BE2C (cell line): ENCODE measurements around the gene WBP11.

ENCODE experiments used
- DNase-seq: peaks from one replicate; pipeline ENCODE4 v3.0.0-alpha.2; 2020
- H3K27me3 ChIP-seq: fragments of 250-450 bp; sonication (Bioruptor Pico); 2 replicates; pipeline ENCODE4 v1.5.1; 2020; ENCODE audit warnings: mild to moderate bottlenecking
- H3K36me3 ChIP-seq: fragments of 250-450 bp; sonication (Bioruptor Pico); 2 replicates; pipeline ENCODE4 v1.5.1; 2020; ENCODE audit warnings: mild to moderate bottlenecking
- H3K4me1 ChIP-seq: fragments of 250-450 bp; sonication (Bioruptor Pico); 2 replicates; pipeline ENCODE4 v1.5.1; 2020
- H3K4me3 ChIP-seq: 2 replicates; pipeline ENCODE4 v1.5.1; 2011; ENCODE audit warnings: low read depth, low read length
- H3K9me3 ChIP-seq: fragments of 250-450 bp; sonication (Bioruptor Pico); 2 replicates; pipeline ENCODE4 v1.5.1; 2020
- CTCF ChIP-seq: IDR thresholded peaks from 2 replicates; pipeline ENCODE4 v1.5.1; 2012; ENCODE audit warnings: mild to moderate bottlenecking, low read depth, low read length

Gene WBP11

GRCh38 chr12:14774074-14774905 lies 29.0 kb downstream of the WBP11 start:
- TF ChIP-seq CTCF, result no peak
- H3K4me3 ChIP-seq, result peak overlapping the region; percentile 93
- DNase-seq, result peak; percentile 92
- no peaks in the 10 kb centered on the region for H3K27me3 ChIP-seq
- peaks cover 7% of the 10 kb centered on the region for H3K4me1 ChIP-seq
- H3K36me3 ChIP-seq, result no peaks in the 10 kb centered on the region
- no peaks in the 10 kb centered on the region for H3K9me3 ChIP-seq

GRCh38 chr12:14773685-14774073 lies 29.6 kb downstream of the WBP11 start:
- TF ChIP-seq CTCF, result no peak
- no peak for DNase-seq

GRCh38 chr12:14772946-14773345 lies 30.3 kb downstream of the WBP11 start:
- H3K9me3 ChIP-seq, result no peaks in the 10 kb centered on the region
- H3K27me3 ChIP-seq, result no peaks in the 10 kb centered on the region
- H3K36me3 ChIP-seq, result no peaks in the 10 kb centered on the region
- no peak for DNase-seq
- peaks cover 7% of the 10 kb centered on the region for H3K4me1 ChIP-seq
- H3K4me3 ChIP-seq, result peak overlapping the region; percentile 93
- TF ChIP-seq CTCF, result no peak

More at GRCh38 chr12:14773685-14774073, 29.6 kb downstream of the WBP11 start:
- Histone ChIP-seq H3K4me1 (peaks cover 7% of the 10 kb centered on the region), H3K27me3 (no peaks in the 10 kb centered on the region), H3K36me3 (no peaks in the 10 kb centered on the region), H3K4me3 (peak overlapping the region; percentile 93), H3K9me3 (no peaks in the 10 kb centered on the region)

GRCh38 chr12:14771651-14772137 lies 31.6 kb downstream of the WBP11 start:
- Histone ChIP-seq H3K4me3 (peak overlapping the region; percentile 98; the same call in 1 of the 2 replicates), H3K36me3 (no peaks in the 10 kb centered on the region), H3K9me3 (no peaks in the 10 kb centered on the region), H3K27me3 (no peaks in the 10 kb centered on the region), H3K4me1 (peaks cover 3% of the 10 kb centered on the region; the same call in 1 of the 2 replicates)
- no peak for DNase-seq
- no peak for TF ChIP-seq CTCF

- Histone ChIP-seq H3K4me3 (peak overlapping the region; percentile 98), H3K36me3 (no peaks in the 10 kb centered on the region), H3K27me3 (no peaks in the 10 kb centered on the region), H3K4me1 (peaks cover 3% of the 10 kb centered on the region; the same call in 1 of the 2 replicates), H3K9me3 (no peaks in the 10 kb centered on the region)
- TF ChIP-seq CTCF, result no peak
- DNase-seq, result peak; percentile 86
Measured at GRCh38 chr12:14770496-14771461, 32.5 kb downstream of the WBP11 start.
